GM12864 (cell line): ENCODE data around the gene SLC39A13.
A peak's percentile ranks its signal among the peaks of the same experiment; 100 is the strongest.
"Not testable (repeated sequence)": the region's sequence is repeated elsewhere in the genome, so short reads cannot be mapped to it uniquely, and the experiment has no call there.

ENCODE experiments used
- DNase-seq: peaks from one replicate; pipeline ENCODE4 v3.0.0-alpha.2; 2011; ENCODE audit warnings: low read depth
- H3K4me3 ChIP-seq: 2 replicates; pipeline ENCODE4 v1.5.1; 2011; ENCODE audit warnings: mild to moderate bottlenecking, low read depth, low read length, control low read depth
- CTCF ChIP-seq: IDR thresholded peaks from 2 replicates; pipeline ENCODE4 v1.5.1; 2011; ENCODE audit warnings: low read depth, mild to moderate bottlenecking, moderate library complexity, low read length, control low read depth, inconsistent platforms; ENCODE audit errors: missing control alignments

The SLC39A13 gene

GRCh38 chr11:47453365-47453764, 45.0 kb downstream of the SLC39A13 start:
- TF ChIP-seq CTCF, result no peak
- DNase-seq, result no peak
- no peak overlapping the region for H3K4me3 ChIP-seq

GRCh38 chr11:47454258-47454671, 45.9 kb downstream of the SLC39A13 start:
- H3K4me3 ChIP-seq, result not testable (repeated sequence)
- peak; percentile 82 for TF ChIP-seq CTCF
- peak; percentile 61 for DNase-seq

- H3K4me3 ChIP-seq, result no peak overlapping the region
- TF ChIP-seq CTCF, result no peak
- no peak for DNase-seq
Measured at GRCh38 chr11:47460571-47461235, 52.3 kb downstream of the SLC39A13 start.

- no peak for TF ChIP-seq CTCF
- no peak for DNase-seq
- no peak overlapping the region for H3K4me3 ChIP-seq
Measured at GRCh38 chr11:47461876-47462275, 53.5 kb downstream of the SLC39A13 start.

- no peak for DNase-seq
- TF ChIP-seq CTCF, result no peak
- H3K4me3 ChIP-seq, result no peak overlapping the region
Measured at GRCh38 chr11:47464483-47464882, 56.1 kb downstream of the SLC39A13 start.
